K562 (cell line): ENCODE measurements around the gene ZPR1. TPM values are rescaled to one million over a fixed set of nuclear protein-coding genes. Genes with fewer than 3 reads are reported as not detected.
A peak's percentile ranks its signal among the peaks of the same experiment; 100 is the strongest.

ENCODE experiments used
- BCOR ChIP-seq: fragments of 450-650 bp; IDR thresholded peaks from 2 replicates; pipeline ENCODE4 v1.6.1; 2016
- ETV6 ChIP-seq, 3 experiments: fragments of 150-350 bp in 1 of 3; sonication (generic) in 1 of 3; formaldehyde crosslinking in 1 of 3; IDR thresholded peaks; 2 replicates each; pipeline versions ENCODE4 v1.6.1 to v1.8.0; 2014 to 2022; ENCODE audit warnings: borderline replicate concordance in 2 of 3, low read depth in 2 of 3, antibody characterized with exemption in 1 of 3, low read length in 1 of 3, mild to moderate bottlenecking in 1 of 3, missing genetic modification reagents in 1 of 3
- HINFP ChIP-seq: fragments of 450-650 bp; conservative IDR thresholded peaks from 2 replicates; pipeline ENCODE4 v1.6.1; 2016; ENCODE audit warnings: missing genetic modification characterization, low read depth, mild to moderate bottlenecking, control low read depth, missing compliant biosample characterization
- JUN ChIP-seq, 2 experiments: sonication (generic) in 1 of 2; formaldehyde crosslinking in 1 of 2; IDR thresholded peaks; 2 replicates each; pipeline versions ENCODE4 v1.6.1 to v1.8.0; 2012 to 2022; ENCODE audit warnings: borderline replicate concordance in 2 of 2, mild to moderate bottlenecking in 2 of 2, improper control_type of control experiment in 1 of 2, low read depth in 1 of 2, low read length in 1 of 2, missing genetic modification reagents in 1 of 2
- KLF13 ChIP-seq: fragments of 450-650 bp; IDR thresholded peaks from 2 replicates; pipeline ENCODE4 v1.6.1; 2016; ENCODE audit warnings: missing genetic modification characterization, low read depth, mild to moderate bottlenecking, missing compliant biosample characterization, moderate library complexity, borderline replicate concordance
- MYNN ChIP-seq, 2 experiments: sonication (generic); formaldehyde crosslinking in 1 of 2; IDR thresholded peaks; 2 replicates each; pipeline versions ENCODE4 v1.5.0 to v1.6.1; 2016 to 2020; ENCODE audit warnings: antibody characterized with exemption in 1 of 2, missing genetic modification reagents in 1 of 2
- POLR2G ChIP-seq: fragments of 200-400 bp; formaldehyde crosslinking; IDR thresholded peaks from 2 replicates; pipeline ENCODE4 v1.6.1; 2017; ENCODE audit warnings: low read depth, mild to moderate bottlenecking, antibody characterized with exemption, low read length, moderate library complexity
- SRSF1 ChIP-seq: fragments of 200-400 bp; formaldehyde crosslinking; IDR thresholded peaks from 2 replicates; pipeline ENCODE4 v1.6.1; 2017; ENCODE audit warnings: mild to moderate bottlenecking, low read depth, low read length, moderate library complexity
- SRSF7 ChIP-seq: fragments of 200-400 bp; formaldehyde crosslinking; optimal IDR thresholded peaks from 2 replicates; pipeline ENCODE3; 2017; ENCODE audit warnings: mild to moderate bottlenecking, low read depth, low read length
- ZBTB49 ChIP-seq: sonication (generic); formaldehyde crosslinking; IDR thresholded peaks from 2 replicates; pipeline ENCODE4 v1.8.0; 2022; ENCODE audit warnings: missing genetic modification reagents, mild to moderate bottlenecking, borderline replicate concordance
- ZNF174 ChIP-seq: fragments of 250-450 bp; sonication (Bioruptor Pico); IDR thresholded peaks from 2 replicates; pipeline ENCODE4 v1.4.0; 2020; ENCODE audit warnings: mild to moderate bottlenecking
- ZNF197 ChIP-seq: fragments of 200-800 bp; sonication (Bioruptor generic); IDR thresholded peaks from 2 replicates; pipeline ENCODE4 v1.6.1; 2016; ENCODE audit warnings: low read depth, missing genetic modification characterization, missing compliant biosample characterization
- ZNF217 ChIP-seq: sonication (generic); formaldehyde crosslinking; IDR thresholded peaks from 2 replicates; pipeline ENCODE4 v1.8.0; 2022; ENCODE audit warnings: mild to moderate bottlenecking, missing genetic modification reagents
- ZNF518B ChIP-seq: fragments of 250-450 bp; sonication (Bioruptor Pico); IDR thresholded peaks from 2 replicates; pipeline ENCODE4 v1.5.0; 2021; ENCODE audit warnings: mild to moderate bottlenecking, moderate library complexity
- polyA plus RNA-seq, 8 experiments: library from polyadenylated mRNA; depleted of rRNA in 4 of 8; stranded (reverse) in 5 of 8; unstranded in 3 of 8; fragments of >200 nt; fragmentation: Nextera tagmentation in 2 of 8; fragmentation: Illumina TruSeq in 1 of 8; extraction: Ambion mirVana in 2 of 8; extraction: Trizol in 1 of 8; gene quantifications; 2 replicates each; pipeline versions ENCODE4 v1.2.1 to v1.2.3, GENCODE V29; 2011 to 2014; ENCODE audit warnings: inconsistent platforms in 1 of 8, missing spikeins in 1 of 8
- total RNA-seq, 7 experiments: library from RNA; depleted of rRNA in 6 of 7; stranded (reverse); fragments of >200 nt in 6 of 7; fragmentation: Illumina TruSeq in 2 of 7; extraction: Trizol in 2 of 7; gene quantifications; 2 replicates each; pipeline versions ENCODE4 v1.2.1 to v1.2.3, GENCODE V29; 2011 to 2021; ENCODE audit warnings: low replicate concordance in 1 of 7

The ZPR1 gene
- total and polyA plus RNA-seq, 9 of the 15 experiments (the other 6 are each of a cell fraction or from before 2014, with no cell fraction given) = 13.0 to 120 (median 83.8) TPM

GRCh38 chr11:116772443-116773202, 15.2 kb downstream of the ZPR1 start, which contains the start of gene BUD13 (continued):
- TF ChIP-seq MYNN (IDR thresholded peaks at IDR 0.05) = peak; percentile 28; the same call in 1 of the 2 replicates
- TF ChIP-seq MYNN (CRISPR knock-in tag; IDR thresholded peaks at IDR 0.05) = no peak
- TF ChIP-seq BCOR = no peak
- peak; percentile 95 for TF ChIP-seq POLR2G
- no peak for TF ChIP-seq SRSF1
- no peak for TF ChIP-seq HINFP
- no peak for TF ChIP-seq ZNF518B
- TF ChIP-seq ZNF217 (CRISPR knock-in tag) = no peak
- no peak for TF ChIP-seq ZBTB49
- TF ChIP-seq ZNF197 = no peak
- peak; percentile 10; the same call in 1 of the 2 replicates for TF ChIP-seq JUN (IDR thresholded peaks at IDR 0.05; ENCODE audit: borderline replicate concordance, low read depth, low read length)
- TF ChIP-seq JUN (CRISPR knock-in tag; IDR thresholded peaks at IDR 0.05; ENCODE audit: borderline replicate concordance) = no peak; the same call in 1 of the 2 replicates
- no peak for TF ChIP-seq SRSF7
- 0 out of 2 replicates have a peak, but pooled peaks have one; percentile 28 for TF ChIP-seq KLF13 (tag)
- no peak for TF ChIP-seq ZNF174
- peak in 1 of 2 experiments; percentile 11; a peak in 1 of 4 replicates for TF ChIP-seq ETV6 (IDR thresholded peaks at IDR 0.05; ENCODE audit: borderline replicate concordance in 1 of 2, low read depth in 2 of 2, low read length in 1 of 2)
- no peak for TF ChIP-seq ETV6 (CRISPR knock-in tag; IDR thresholded peaks at IDR 0.05; ENCODE audit: borderline replicate concordance)
